ENCODE measurements around the gene EGFL8.

The EGFL8 gene

GRCh38 chr6:32164295-32164694 is at the start of gene EGFL8:
Gene EGFL8, plus strand, starts transcription at chr6:32164595. Its CDS starts 1,571 bp downstream, at chr6:32166166.
- TF ChIP-seq POLR2A (IDR thresholded peaks at IDR 0.05; ENCODE audit: extremely low read depth, insufficient read length) (no peak), CTCF (IDR thresholded peaks at IDR 0.05; ENCODE audit: low read depth, low read length) (no peak), MYC (IDR thresholded peaks at IDR 0.05; ENCODE audit: low read depth, low read length) (no peak)
- TF ChIP-seq, protein P1, sequence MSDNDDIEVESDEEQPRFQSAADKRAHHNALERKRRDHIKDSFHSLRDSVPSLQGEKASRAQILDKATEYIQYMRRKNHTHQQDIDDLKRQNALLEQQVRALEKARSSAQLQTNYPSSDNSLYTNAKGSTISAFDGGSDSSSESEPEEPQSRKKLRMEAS (IDR thresholded peaks at IDR 0.05; ENCODE audit: low read depth, low read length), result no peak

GRCh38 chr6:32114796-32115195 is 49.6 kb upstream of the EGFL8 start:
- DNase-seq (ENCODE audit: low read depth), result no peak
- H3K4me3 ChIP-seq (ENCODE audit: low read depth, low read length), result no peak overlapping the region
- TF ChIP-seq CTCF (IDR thresholded peaks at IDR 0.05; ENCODE audit: low read depth, low read length) (no peak), MYC (IDR thresholded peaks at IDR 0.05; ENCODE audit: low read depth, low read length) (no peak), POLR2A (IDR thresholded peaks at IDR 0.05; ENCODE audit: extremely low read depth, insufficient read length) (no peak)
- TF ChIP-seq, protein P1 (IDR thresholded peaks at IDR 0.05; ENCODE audit: low read depth, low read length), result no peak

More at GRCh38 chr6:32164295-32164694, at the start of gene EGFL8:
- no peak within 1 kb of the TSS for H3K4me3 ChIP-seq (ENCODE audit: low read depth, low read length)
- DNase-seq (ENCODE audit: low read depth), result no peak

GRCh38 chr6:32115623-32116022 is 48.8 kb upstream of the EGFL8 start:
- no peak for DNase-seq (ENCODE audit: low read depth)
- H3K4me3 ChIP-seq (ENCODE audit: low read depth, low read length), result no peak overlapping the region
- TF ChIP-seq CTCF (IDR thresholded peaks at IDR 0.05; ENCODE audit: low read depth, low read length) (no peak), MYC (IDR thresholded peaks at IDR 0.05; ENCODE audit: low read depth, low read length) (no peak), POLR2A (IDR thresholded peaks at IDR 0.05; ENCODE audit: extremely low read depth, insufficient read length) (no peak)
- TF ChIP-seq, protein P1 (IDR thresholded peaks at IDR 0.05; ENCODE audit: low read depth, low read length), result no peak

GRCh38 chr6:32116674-32117073 is 47.7 kb upstream of the EGFL8 start:
- DNase-seq (ENCODE audit: low read depth), result peak; percentile 44
- H3K4me3 ChIP-seq (ENCODE audit: low read depth, low read length), result no peak overlapping the region
- peak; percentile 69 for TF ChIP-seq CTCF (IDR thresholded peaks at IDR 0.05; ENCODE audit: low read depth, low read length)
- no peak for TF ChIP-seq MYC (IDR thresholded peaks at IDR 0.05; ENCODE audit: low read depth, low read length)
- no peak for TF ChIP-seq POLR2A (IDR thresholded peaks at IDR 0.05; ENCODE audit: extremely low read depth, insufficient read length)

GRCh38 chr6:32117461-32117860 is 46.9 kb upstream of the EGFL8 start:
- no peak for DNase-seq (ENCODE audit: low read depth)
- TF ChIP-seq POLR2A (IDR thresholded peaks at IDR 0.05; ENCODE audit: extremely low read depth, insufficient read length) (no peak), MYC (IDR thresholded peaks at IDR 0.05; ENCODE audit: low read depth, low read length) (no peak)
- no peak overlapping the region for H3K4me3 ChIP-seq (ENCODE audit: low read depth, low read length)

DNA sequence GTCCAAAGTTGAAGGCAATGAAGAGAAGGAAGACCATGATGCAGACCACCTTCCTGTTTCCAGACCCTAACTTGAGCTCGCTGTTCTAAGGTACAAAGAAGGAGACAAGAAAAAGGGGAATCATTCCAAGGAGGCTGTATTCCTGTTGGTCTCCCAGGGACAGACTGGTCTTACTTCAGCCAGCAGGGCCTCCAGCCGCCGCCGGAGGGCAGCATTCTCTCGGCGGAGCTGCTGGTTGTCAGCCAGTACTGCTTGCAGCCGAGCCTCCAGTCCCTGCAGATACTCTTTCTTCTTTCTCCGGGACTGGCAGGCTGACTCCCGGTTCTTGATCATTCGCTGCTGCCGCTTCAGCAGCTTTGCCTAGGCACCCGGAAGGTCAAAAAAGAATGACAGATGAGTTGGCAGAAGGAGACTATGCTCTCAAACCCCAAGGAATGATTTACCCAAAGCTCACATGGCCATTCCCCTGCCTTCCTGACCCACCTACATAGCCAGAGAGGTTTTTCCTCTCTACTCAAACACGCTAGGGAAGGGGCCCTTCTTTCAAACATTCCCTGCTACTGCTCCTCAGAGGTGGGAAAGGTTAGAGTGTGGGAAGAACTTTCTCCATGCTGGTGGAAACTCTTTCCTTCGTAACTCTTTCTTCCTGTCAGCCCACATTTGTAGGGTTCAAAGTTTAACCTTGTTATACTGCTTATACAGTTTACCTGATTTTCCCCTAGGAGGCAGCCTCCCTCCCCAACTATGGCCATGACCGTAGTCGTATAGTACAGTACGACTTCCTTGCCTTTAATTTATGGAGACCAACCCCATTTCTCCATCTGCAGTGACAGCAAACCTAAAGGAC is 45.4 kb upstream of the EGFL8 start:
- H3K4me3 ChIP-seq (ENCODE audit: low read depth, low read length), result no peak overlapping the region
- DNase-seq (ENCODE audit: low read depth), result peak; percentile 84
- TF ChIP-seq, protein P1 (IDR thresholded peaks at IDR 0.05; ENCODE audit: low read depth, low read length), result no peak
- TF ChIP-seq MYC (IDR thresholded peaks at IDR 0.05; ENCODE audit: low read depth, low read length) (no peak), POLR2A (IDR thresholded peaks at IDR 0.05; ENCODE audit: extremely low read depth, insufficient read length) (no peak), CTCF (IDR thresholded peaks at IDR 0.05; ENCODE audit: low read depth, low read length) (peak; percentile 94)

All from NB4 (cell line).